HG02938 (cell line): ENCODE data around the gene RAB34.
"Not testable (repeated sequence)": the region's sequence is repeated elsewhere in the genome, so short reads cannot be mapped to it uniquely, and the experiment has no call there.

Source experiments
- ATAC-seq: cut with Tn5 transposase; IDR thresholded peaks from one replicate; pipeline ENCODE4 v1.9.1; 2021; ENCODE audit warnings: mild to moderate bottlenecking, moderate library complexity; ENCODE audit not compliant: unreplicated experiment

Gene RAB34

DNA sequence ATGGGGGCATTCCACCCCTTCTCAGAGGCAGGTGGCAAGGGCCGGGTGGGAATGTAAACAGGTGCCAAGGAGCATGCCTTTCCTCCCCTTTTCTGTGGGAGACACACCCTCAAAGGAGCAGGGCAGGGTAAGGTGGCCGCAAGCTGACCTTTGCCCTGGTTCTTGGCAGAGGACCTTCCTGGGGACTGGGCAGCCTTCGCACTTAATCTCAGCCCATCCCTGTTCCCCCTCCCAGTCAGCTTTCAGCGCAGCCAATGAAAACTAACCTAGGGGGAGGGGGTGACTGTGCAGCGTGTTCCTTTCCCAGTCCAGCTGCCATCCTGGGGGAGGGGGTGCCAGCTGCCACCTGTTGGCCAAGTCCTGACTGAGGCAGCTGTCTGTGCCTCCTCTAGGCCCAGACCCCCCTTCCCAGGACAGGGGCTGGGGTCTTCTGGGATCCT lies 29.0 kb upstream of the RAB34 start:
- ATAC-seq, result no peak

DNA sequence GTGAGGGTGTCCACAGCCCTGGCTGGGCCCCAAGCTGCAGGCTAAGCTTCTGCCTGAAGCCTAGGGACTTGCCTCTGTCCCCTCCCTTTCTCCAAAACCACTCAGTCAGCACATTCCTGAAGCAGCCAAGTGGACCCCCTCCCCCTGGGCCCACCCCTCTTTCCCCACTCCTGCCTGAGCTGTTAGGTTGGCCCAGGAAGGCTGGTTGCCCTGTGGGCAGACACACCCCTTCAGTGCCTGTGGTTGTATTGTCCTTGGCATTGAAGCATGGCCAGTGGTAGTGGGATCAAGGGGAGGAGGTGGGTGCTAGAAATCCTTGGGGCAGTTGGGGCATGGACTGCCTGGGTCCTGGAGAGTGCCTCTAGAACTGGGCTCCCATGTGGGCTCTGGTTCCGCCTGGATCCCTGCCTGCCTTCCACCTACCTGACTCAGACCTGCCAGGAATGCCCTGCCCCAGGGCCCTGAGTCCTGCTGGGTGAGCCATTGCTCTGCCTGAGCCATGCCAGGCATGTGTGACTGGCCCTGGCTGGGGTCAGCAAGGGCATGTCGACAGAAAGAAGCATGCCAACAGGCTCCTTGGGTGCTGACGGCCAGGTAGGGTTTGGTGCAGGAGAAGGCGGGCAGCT lies 28.2 kb upstream of the RAB34 start:
- ATAC-seq, result no peak

DNA sequence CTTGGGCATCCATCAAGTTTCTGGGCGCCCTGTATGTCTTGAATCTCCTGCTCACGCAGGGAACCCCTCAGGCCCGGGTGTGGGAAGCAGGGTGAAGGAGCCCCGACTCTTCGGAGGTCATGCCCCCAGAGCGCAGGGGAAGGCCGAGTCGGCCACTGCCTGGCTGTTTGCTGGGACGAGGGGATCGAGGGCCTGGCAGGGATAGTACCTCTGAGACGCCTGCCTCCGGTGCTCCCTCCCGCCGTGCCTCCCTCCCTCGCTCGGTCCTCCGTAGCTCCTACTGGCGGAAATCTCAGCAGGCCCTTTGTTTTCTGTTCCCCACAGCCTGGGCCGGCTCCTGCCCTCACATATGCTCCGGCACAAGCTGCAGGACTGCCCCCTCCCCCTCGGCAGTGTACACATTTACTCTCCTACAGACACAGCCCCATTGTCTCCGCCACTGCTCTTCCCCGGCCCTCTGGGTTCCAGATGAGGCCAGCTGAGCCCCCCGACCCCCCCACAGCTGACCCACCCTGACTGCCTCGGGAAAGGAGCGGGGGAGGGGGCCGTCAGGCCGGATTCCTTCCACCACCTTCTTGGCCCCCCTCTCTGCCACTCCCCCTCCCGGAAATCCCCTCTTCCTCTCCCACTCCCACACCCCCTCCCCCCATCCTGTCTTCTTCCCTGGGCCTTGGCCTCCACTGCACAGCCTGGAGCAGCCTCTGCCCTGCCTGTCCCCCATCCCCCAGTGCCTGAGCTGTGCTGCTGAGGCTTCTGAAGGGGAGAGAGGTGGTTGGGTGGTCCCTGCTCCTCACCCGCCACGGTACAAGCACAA lies 27.5 kb upstream of the RAB34 start:
- no peak for ATAC-seq

DNA sequence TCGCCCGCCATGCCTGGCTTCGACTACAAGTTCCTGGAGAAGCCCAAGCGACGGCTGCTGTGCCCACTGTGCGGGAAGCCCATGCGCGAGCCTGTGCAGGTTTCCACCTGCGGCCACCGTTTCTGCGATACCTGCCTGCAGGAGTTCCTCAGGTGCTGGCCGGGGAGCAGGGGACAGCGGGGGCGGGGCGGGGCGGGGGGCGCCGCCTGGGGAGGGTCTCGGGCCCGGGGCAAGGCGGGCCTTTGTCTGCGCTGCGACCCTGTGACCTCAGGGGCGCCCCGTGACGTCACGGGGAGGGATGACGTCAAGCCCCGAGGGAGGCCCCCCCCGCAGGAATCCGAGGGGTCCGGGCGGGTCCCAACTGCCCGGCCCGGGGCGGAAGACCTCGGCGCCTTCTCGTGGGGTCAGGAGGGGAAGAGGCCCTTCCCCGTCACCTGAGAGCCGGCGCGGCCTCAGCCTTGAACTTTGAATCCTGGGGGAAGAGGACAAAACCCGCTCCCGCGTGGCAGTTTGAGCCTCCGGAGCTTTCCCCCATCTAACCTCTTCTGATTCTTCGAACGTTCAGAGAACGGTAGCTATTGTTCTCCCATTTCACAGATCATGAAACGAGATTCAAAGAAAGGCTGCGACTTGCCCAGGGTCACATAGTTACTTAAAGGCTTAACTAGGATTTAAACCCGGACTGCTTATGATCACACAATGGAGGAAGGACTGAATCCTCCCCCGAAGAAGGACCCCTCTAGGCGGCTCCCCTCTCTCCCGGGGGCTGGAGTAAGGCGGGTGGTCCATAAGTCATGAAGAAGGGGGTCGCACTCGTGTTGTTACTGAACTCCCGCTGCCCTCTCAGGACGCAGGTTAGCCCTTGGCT lies 26.7 kb upstream of the RAB34 start:
- ATAC-seq, result peak; percentile 18

DNA sequence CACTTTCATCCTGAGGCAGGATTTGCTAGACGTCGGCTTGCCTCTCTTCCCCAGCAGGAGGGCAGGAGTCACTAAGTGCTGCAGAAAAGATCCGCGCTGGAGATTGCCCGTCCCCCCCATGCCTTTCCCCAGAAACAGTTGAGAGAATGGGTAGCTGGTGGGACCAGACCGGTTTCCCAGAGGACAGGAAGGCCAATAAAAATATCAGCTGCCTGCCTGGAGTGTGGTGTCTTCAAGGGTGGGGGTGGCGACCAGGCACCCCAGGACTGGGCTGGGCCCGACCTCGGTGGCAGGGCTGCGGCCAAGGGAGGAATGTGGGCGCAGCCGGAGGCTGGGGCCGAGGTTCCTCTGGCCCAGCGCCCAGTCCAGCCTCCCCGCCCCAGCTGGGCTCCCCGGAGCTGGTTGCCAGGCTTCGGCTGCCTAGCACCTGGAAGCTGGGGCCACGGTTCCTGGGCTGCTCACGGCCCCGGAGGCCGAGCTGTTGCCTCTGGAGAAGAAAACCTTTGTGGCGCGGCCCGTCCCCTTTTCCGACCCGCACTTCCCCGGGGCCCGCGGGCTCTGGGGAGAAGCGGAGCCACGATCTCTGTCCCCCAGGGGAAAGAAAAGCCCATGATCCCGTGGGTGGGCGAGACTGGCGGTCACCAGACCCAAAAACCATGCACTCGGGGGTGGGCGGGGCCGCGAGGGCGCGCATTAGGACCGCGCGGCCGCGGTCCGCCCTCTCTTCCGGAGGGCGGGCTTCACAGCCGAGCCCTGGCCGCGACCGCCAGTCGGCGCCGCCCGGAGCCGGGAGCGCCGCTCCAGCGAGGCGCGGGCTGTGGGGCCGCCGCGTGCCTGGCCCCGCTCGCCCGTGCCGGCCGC lies 25.8 kb upstream of the RAB34 start, which contains the start of gene TRAF4:
Gene TRAF4, plus strand, starts transcription at position 769 of the 861 bp plus-strand sequence. CDS start 102 bp downstream, outside the sequence.
- ATAC-seq, result peak; percentile 50

DNA sequence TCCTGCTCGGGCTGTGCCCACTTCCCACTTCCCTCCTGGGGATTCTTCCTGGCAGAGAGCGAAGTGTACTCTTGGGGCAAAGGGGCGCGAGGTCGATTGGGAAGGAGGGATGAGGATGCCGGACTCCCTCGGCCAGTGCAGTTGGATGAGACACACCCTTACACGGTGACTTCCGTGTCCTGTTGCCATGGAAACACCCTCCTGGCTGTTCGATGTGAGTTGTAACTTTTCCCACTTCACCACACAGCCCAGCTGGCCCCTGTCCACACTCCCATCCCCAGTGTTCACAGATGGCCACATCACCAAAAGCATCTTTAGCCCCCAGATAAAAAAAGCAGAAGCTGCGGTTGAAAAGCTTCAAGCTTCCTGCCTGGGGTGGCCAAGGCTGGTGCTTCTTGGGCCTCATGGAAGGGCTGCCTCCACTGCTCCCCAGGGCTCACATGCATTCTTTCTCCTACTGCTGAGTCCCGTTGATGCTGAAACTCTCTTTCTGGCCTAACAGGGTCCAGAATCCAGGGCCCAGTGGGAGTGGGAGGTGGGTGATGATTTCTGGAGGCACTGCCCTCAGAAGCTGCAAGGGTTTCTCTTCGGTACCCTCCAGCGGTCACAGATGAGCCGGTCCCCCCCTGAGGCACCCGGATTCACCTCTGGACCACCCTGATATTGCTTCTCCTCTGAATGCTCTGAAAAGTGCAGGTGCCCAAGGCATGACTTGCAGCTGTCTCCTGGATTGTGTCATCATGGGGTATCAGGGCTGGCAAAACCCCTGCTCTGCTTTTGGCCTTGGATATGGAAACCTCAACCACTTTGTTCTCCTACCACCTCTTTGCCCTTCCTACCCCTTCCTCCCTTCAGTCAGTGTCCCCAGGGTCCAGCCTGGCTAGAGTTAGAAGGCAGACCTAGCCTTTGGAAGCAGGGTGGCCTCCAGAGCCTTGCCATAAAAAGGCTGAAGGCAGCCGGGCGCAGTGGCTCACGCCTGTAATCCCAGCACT lies 24.0 kb upstream of the RAB34 start:
- no peak for ATAC-seq

DNA sequence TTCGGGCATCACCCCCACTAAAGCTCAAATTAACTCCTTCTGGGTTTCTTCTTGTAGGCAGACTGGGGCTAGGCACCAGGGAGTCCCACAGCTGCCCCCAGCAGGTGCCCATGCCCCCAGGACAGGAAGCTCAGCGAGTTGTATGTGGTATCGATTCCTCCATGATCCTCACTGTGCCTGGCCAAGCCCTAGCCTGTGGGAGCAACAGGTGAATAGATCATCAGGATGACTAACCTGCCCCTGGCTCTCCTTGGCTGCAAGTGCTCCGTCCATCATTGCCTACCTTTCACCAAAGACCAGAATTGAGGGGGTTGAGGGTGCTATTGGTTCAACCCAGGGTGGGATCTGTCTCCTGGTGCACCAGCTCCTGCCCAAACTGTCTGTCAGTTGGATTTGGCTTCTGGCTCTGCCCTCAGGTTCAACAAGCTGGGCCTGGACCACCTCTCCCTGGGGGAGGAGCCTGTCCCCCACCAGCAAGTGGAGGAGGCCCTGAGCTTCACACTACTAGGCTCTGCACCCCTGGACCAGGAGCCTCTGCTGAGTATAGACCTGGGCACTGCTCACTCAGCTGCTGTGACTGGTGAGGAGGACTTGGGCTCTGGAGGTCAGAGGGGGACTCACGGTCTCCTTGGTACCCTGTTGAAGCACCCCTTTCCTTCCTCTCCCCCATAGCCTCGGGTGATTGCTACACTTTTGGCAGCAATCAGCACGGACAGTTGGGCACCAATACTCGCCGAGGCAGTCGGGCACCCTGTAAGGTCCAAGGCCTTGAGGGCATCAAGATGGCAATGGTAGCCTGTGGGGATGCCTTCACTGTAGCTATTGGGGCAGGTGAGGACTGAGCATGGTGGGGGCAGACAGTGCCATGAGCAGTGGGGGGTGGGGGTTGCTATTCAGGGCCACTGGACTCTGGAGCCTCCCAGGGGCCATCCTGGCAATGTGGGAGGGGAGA lies 23.0 kb upstream of the RAB34 start:
- no peak for ATAC-seq

DNA sequence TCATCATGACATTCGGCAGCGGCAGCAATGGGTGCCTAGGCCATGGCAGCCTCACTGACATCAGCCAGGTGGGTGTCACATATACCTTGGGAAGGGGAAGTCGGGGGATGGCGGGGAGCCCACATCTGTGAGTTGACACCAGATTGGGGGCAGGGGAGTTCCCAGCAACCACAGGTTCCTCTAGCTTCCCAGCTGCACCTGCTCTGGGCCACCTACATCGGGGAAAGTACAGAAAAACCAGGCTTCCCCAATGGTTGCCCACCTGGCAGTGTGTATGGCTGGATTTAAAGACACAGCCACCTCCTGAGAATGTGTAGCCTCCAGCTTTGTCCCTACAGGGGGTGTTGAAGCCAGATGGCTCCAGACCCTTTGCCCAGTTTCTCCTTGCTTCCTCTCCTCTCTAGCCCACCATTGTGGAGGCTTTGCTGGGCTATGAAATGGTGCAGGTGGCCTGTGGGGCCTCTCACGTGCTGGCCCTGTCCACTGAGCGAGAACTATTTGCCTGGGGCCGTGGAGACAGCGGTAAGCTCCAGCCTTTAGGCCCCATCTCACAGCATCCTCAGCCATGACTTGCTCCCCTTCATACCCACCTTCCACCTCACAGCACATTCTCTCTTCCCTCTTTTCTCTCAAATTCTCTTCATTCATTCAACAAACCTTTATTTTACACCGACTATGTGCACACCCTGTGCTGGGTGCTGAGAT lies 21.2 kb upstream of the RAB34 start:
- no peak for ATAC-seq

DNA sequence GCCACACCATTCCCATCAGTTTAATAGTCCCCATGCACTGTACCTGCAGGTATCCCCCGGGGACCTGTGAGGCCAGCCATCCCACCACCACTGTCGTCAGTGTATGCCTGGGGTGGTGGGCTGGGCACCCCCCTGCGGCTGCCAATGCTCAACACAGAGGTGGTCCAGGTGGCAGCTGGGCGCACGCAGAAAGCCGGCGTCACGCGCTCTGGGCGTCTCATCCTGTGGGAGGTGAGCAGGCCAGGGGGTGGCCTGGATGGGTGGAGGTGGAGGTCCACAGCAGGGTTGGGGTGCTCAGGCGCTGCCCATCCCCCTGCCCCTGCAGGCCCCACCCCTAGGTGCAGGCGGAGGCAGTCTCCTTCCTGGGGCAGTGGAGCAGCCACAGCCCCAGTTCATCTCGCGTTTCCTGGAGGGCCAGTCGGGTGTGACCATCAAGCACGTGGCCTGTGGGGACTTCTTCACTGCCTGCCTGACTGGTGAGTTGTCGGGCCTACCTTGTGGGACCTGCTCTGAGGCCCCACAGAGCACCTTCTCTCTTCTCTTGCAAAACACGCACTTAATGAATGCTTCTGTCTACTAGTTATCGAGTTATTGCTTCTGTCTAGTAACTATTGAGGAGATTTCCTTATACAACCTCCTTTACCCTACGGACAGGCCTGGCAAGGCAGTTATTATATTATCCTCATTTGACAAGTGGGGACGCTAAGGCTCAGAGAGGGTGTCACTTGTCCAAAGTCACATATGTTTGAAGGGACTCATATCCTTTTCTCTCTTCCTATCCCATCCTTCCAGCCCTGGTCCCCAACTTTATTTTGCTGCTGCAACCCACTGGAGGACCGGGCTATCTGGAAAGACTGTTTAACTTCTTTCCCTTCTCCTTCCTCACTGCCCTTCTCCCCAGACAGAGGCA lies 20.4 kb upstream of the RAB34 start:
- ATAC-seq, result peak; percentile 71

DNA sequence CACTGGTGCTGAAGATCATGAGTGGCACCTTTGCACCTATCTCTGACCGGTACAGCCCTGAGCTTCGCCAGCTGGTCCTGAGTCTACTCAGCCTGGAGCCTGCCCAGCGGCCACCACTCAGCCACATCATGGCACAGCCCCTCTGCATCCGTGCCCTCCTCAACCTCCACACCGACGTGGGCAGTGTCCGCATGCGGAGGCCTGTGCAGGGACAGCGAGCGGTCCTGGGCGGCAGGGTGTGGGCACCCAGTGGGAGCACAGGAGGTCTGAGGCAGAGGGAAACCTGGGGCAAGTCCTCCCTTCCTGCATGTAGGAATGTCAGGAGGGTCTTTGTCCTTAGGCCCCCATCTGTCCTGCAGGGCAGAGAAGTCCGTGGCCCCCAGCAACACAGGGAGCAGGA lies 19.6 kb upstream of the RAB34 start:
- ATAC-seq, result no peak

DNA sequence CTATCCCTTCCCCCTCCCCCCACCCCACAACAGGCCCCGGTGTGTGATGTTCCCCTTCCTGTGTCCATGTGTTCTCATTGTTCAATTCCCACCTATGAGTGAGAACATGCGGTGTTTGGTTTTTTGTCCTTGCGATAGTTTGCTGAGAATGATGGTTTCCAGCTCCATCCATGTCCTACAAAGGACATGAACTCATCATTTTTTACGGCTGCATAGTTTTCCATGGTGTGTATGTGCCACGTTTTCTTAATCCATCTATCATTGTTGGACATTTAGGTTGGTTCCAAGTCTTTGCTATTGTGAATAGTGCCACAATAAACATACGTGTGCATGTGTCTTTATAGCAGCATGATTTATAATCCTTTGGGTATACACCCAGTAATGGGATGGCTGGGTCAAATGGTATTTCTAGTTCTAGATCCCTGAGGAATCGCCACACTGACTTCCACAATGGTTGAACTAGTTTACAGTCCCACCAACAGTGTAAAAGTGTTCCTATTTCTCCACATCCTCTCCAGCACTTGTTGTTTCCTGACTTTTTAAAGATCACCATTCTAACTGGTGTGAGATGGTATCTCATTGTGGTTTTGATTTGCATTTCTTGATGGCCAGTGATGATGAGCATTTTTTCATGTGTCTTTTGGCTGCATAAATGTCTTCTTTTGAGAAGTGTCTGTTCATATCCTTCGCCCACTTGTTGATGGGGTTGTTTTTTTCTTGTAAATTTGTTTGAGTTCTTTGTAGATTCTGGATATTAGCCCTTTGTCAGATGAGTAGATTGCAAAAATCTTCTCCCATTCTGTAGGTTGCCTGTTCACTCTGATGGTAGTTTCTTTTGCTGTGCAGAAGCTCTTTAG lies 18.5 kb upstream of the RAB34 start:
- not testable (repeated sequence) for ATAC-seq

DNA sequence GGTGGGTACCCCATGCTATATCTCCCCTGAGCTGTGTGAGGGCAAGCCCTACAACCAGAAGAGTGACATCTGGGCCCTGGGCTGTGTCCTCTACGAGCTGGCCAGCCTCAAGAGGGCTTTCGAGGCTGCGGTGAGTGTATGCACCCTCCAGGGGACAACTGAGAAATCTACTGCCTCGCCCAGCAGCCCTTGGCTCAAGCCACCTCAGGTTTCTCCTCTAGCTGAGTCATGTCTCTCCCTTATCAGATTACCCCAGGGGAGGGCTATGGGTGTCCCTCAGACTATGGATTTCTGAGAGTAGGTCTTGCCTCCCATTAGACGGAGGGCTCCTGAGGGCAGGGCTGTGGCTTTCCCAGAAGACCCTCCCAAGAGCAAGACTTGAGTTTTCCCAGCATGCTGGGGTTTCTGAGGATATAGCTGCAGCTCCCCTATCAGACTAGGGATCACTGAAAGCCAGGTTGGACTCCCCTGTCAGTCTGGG lies 17.6 kb upstream of the RAB34 start:
- ATAC-seq, result no peak

DNA sequence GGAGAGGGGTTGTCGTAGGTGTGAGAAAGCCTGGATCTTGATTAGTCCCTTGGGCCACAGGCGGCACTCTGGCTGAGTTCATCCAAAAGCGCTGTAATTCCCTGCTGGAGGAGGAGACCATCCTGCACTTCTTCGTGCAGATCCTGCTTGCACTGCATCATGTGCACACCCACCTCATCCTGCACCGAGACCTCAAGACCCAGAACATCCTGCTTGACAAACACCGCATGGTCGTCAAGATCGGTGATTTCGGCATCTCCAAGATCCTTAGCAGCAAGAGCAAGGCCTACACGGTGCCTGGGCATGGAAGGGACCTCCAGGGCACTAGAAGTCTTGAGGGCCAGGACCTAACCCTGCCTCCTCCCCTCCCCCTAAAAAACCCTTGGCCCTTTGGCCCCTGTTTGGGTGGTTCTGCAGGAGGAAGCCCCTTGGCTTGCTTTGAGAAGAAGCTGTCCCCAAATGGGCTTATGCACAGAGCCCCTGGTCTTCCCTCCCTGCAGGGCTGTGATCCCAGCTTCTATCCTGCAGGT lies 17.1 kb upstream of the RAB34 start:
- no peak for ATAC-seq

DNA sequence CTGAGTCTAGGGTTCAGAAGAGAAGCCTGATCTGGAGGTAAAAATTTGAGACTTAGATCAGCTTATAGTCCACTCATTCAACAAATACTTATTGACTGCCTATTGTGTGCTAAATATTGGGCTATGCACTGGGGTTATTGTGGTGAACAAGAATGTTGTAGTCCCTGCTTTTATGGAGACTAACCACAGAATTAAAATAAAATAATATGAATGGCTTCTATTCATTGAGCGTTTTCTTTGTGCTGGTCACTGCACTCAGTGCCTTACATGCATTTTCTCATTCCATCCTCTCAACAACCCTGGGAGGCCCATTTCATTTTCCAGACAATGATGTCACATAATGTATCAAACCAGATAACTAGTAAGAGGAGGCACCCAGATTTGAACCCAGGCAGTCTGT lies 15.7 kb upstream of the RAB34 start:
- ATAC-seq, result no peak

DNA sequence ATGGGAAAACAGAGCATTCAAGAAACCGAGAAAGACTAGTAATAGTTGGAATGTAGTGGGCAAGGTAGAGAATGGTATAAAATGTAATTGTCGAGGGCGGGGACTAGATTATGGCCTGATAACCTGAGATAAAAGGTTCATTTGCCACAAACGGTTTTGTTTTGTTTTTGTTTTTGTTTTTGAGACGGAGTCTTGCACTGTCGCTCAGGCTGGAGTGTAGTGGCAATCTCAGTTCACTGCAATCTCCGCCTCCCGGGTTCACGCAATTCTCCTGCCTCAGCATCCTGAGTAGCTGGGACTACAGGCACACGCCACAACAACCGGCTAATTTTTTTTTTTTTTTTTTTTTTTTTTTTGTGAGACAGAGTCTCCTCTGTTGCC lies 12.3 kb upstream of the RAB34 start:
- no peak for ATAC-seq
